ENCODE measurements around the gene TEX54.
"Not testable (repeated sequence)": the region's sequence is repeated elsewhere in the genome, so short reads cannot be mapped to it uniquely, and the experiment has no call there.

Gene TEX54

GRCh38 chr11:62839050-62839945 lies 6.7 kb upstream of the TEX54 start, which contains the start of gene WDR74:
Gene WDR74 (minus strand): TSS chr11:62839590. CDS start chr11:62839570, 20 bp downstream.
- TF ChIP-seq CTCF (IDR thresholded peaks at IDR 0.05; ENCODE audit: control extremely low read depth, extremely low read depth, low read depth, missing control alignments), result no peak
- DNase-seq (ENCODE audit: extremely low spot score), result peak; percentile 90
- ChIA-PET CTCF (interaction anchor here (0.6 to 2.6 kb wide), 3 partner anchors 14 to 52 kb away, joined by 3 to 17 read pairs (median 3); partner anchors contain the start of gene TMEM179B), POLR2A (interaction anchor here (0.6 to 3.4 kb wide), 17 partner anchors 7 to 1050 kb away, joined by 3 to 236 read pairs (median 13); partner anchors contain the start of genes C11orf98, CSKMT, GNG3 and HNRNPUL2)

GRCh38 chr11:62835336-62835735 lies 2.7 kb upstream of the TEX54 start:
- TF ChIP-seq CTCF (IDR thresholded peaks at IDR 0.05; ENCODE audit: control extremely low read depth, extremely low read depth, low read depth, missing control alignments), result no peak
- DNase-seq (ENCODE audit: extremely low spot score), result no peak
- CTCF ChIA-PET, result interaction anchor here (0.8 to 0.9 kb wide), 2 partner anchors 9 to 43 kb away, joined by 3 to 4 read pairs; no protein-coding TSS in a partner anchor
- POLR2A ChIA-PET, result no interaction called here

GRCh38 chr11:62831520-62832335 lies 913 bp downstream of the TEX54 start, which contains the start of gene STX5:
Gene STX5 (minus strand): TSS chr11:62832051. CDS start chr11:62831243, 808 bp downstream.
- ChIA-PET CTCF (interaction anchor here (0.7 to 2.0 kb wide), 6 partner anchors 7 to 46 kb away, joined by 3 to 8 read pairs (median 4); partner anchors contain the start of gene NXF1), POLR2A (interaction anchor here (0.6 to 2.4 kb wide), 23 partner anchors 9 to 1373 kb away, joined by 3 to 67 read pairs (median 6); partner anchors contain the start of genes C11orf98, CSKMT, NXF1 and POLR2G)
- TF ChIP-seq CTCF (IDR thresholded peaks at IDR 0.05; ENCODE audit: control extremely low read depth, extremely low read depth, low read depth, missing control alignments), result no peak
- DNase-seq (ENCODE audit: extremely low spot score), result peak; percentile 98

- CTCF ChIA-PET, result interaction anchor here (1.0 to 1.7 kb wide), 2 partner anchors 15 to 44 kb away, joined by 6 read pairs; partner anchors contain the start of gene TMEM179B
- no peak for TF ChIP-seq CTCF (IDR thresholded peaks at IDR 0.05; ENCODE audit: control extremely low read depth, extremely low read depth, low read depth, missing control alignments)
- POLR2A ChIA-PET, result interaction anchor here (0.7 to 2.4 kb wide), 8 partner anchors 10 to 166 kb away, joined by 4 to 67 read pairs (median 9); partner anchors contain the start of genes C11orf98, CSKMT, NXF1 and TMEM179B
- peak; percentile 53 for DNase-seq (ENCODE audit: extremely low spot score)
Measured at GRCh38 chr11:62830904-62831519, 1.6 kb downstream of the TEX54 start.

- ChIA-PET CTCF (interaction anchor here (0.8 to 1.6 kb wide), 6 partner anchors 12 to 42 kb away, joined by 3 to 10 read pairs (median 6); partner anchors contain the start of gene TMEM179B), POLR2A (interaction anchor here (1.1 to 2.4 kb wide), 6 partner anchors 12 to 28 kb away, joined by 3 to 14 read pairs (median 6); partner anchors contain the start of gene NXF1)
Measured at GRCh38 chr11:62828130-62828529, 4.5 kb downstream of the TEX54 start.

GRCh38 chr11:62823677-62824076 lies 9.0 kb downstream of the TEX54 start:
- CTCF ChIA-PET, result interaction anchor here (1.1 to 1.2 kb wide), 2 partner anchors 9 to 17 kb away, joined by 3 to 5 read pairs; partner anchors contain the start of gene TEX54

More at GRCh38 chr11:62828130-62828529, 4.5 kb downstream of the TEX54 start:
- DNase-seq (ENCODE audit: extremely low spot score), result not testable (repeated sequence)

More at GRCh38 chr11:62823677-62824076, 9.0 kb downstream of the TEX54 start:
- POLR2A ChIA-PET, result interaction anchor here (0.6 to 1.9 kb wide), 7 partner anchors 11 to 159 kb away, joined by 3 to 9 read pairs (median 4); partner anchors contain the start of genes C11orf98 and CSKMT
- no peak for DNase-seq (ENCODE audit: extremely low spot score)
- no peak for TF ChIP-seq CTCF (IDR thresholded peaks at IDR 0.05; ENCODE audit: control extremely low read depth, extremely low read depth, low read depth, missing control alignments)
